ENCODE data around the gene CNBP.

DNA sequence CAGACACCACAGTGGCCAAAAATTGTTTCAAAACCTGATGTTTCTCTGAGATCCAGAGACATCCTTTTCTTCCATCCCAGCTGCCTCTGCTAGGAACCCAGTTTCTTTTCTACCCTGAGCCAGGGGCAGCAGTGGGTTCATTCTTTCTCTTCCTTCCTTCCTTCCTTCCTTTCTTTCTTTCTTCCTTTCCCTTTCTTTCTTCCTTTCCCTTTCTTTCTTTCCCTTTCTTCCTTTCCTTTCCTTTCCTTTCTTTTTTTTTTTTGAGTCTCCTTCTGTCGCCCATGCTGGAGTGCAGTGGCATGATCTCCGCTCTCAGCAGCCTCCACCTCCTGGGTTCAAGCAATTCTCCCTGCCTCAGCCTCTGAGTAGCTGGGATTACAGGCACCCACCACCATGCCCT is 35.0 kb upstream of the CNBP start:
- TF ChIP-seq CEBPB (IDR thresholded peaks at IDR 0.05; ENCODE audit: borderline replicate concordance in 1 of 2, low read depth in 2 of 2, low read length in 2 of 2) (no peak), JUND (IDR thresholded peaks at IDR 0.05; ENCODE audit: low read depth, low read length) (no peak), RCOR1 (conservative IDR thresholded peaks at IDR 0.05; ENCODE audit: low read depth, low read length) (no peak), CTCF (IDR thresholded peaks at IDR 0.05 in 2 of 3, conservative IDR thresholded peaks at IDR 0.05 in 1 of 3; ENCODE audit: control insufficient read depth in 2 of 3, extremely low read depth in 1 of 3, insufficient read depth in 1 of 3, low read depth in 3 of 3, low read length in 3 of 3) (no peak)

Data from GM12878 (cell line).